HG03175 (cell line): Measurements from ENCODE around the gene POU3F3.

Experiments used
- ATAC-seq: cut with Tn5 transposase; IDR thresholded peaks from one replicate; pipeline ENCODE4 v1.9.1; 2021; ENCODE audit warnings: mild to moderate bottlenecking, moderate library complexity; ENCODE audit not compliant: unreplicated experiment

The POU3F3 gene

GRCh38 chr2:104901037-104901881 lies 47.3 kb downstream of the POU3F3 start:
- no peak for ATAC-seq

GRCh38 chr2:104902317-104902716 lies 48.4 kb downstream of the POU3F3 start:
- no peak for ATAC-seq
